OCI-LY3 (cell line): ENCODE data around the gene KCNK13.
"Not testable (repeated sequence)": the region's sequence is repeated elsewhere in the genome, so short reads cannot be mapped to it uniquely, and the experiment has no call there.

Source experiments
- CTCF ChIP-seq: fragments of 200-600, 300-600 bp; sonication (generic); IDR thresholded peaks from 2 replicates; pipeline ENCODE4 v1.5.1; 2014; ENCODE audit warnings: antibody characterized with exemption, low read length, low read depth
- EZH2phosphoT487 ChIP-seq: fragments of 200-600 bp; shearing (Covaris generic); IDR thresholded peaks from 2 replicates; pipeline ENCODE4 v1.6.1; 2018; ENCODE audit warnings: antibody characterized with exemption, mixed run types, low read depth

DNA sequence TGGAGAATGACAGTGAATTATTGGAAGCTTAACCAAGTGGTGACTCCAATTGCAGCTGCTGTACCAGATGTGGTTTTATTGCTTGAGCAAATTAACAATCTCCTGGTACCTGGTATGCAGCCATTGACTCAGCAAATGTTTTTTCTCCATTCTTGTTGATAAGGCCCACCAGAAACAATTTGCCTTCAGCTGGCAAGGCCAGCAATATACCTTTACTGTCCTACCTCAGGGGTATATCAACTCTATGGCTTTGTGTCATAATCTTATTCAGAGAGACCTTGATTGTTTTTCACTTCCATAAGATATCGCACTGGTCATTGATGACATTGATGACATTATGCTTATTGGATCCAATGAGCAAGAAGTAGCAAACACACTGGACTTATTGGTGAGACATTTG, 168.1 kb downstream of the KCNK13 start:
- not testable (repeated sequence) for TF ChIP-seq CTCF, EZH2phosphoT487
